GM23338 (cell line): ENCODE results near the gene RABGAP1L.

Experiments used
- CREB1 ChIP-seq: fragments of 250-450 bp; sonication (Bioruptor Pico); IDR thresholded peaks from 2 replicates; pipeline ENCODE4 v1.5.0; 2020; ENCODE audit warnings: low read depth, mild to moderate bottlenecking, moderate library complexity
- ETS1 ChIP-seq: IDR thresholded peaks from 2 replicates; pipeline ENCODE4 v1.6.1; 2016; ENCODE audit warnings: antibody characterized with exemption
- EZH2 ChIP-seq: fragments of 200-600 bp; sonication (generic); IDR thresholded peaks from one replicate; pipeline ENCODE4 v1.8.0; 2017; ENCODE audit warnings: antibody characterized with exemption, mild to moderate bottlenecking, low read depth; ENCODE audit not compliant: unreplicated experiment
- EZH2phosphoT487 ChIP-seq: fragments of 200-600 bp; sonication (generic); IDR thresholded peaks from one replicate; pipeline ENCODE4 v1.8.1; 2018; ENCODE audit warnings: antibody characterized with exemption; ENCODE audit not compliant: unreplicated experiment
- JUNB ChIP-seq: IDR thresholded peaks from one replicate; pipeline ENCODE4 v1.6.1; 2016; ENCODE audit warnings: antibody characterized with exemption; ENCODE audit not compliant: unreplicated experiment
- NANOG ChIP-seq: IDR thresholded peaks from 2 replicates; pipeline ENCODE4 v1.6.1; 2016; ENCODE audit warnings: antibody characterized with exemption, borderline replicate concordance
- POLR2AphosphoS5 ChIP-seq: IDR thresholded peaks from 2 replicates; pipeline ENCODE4 v1.6.1; 2016; ENCODE audit warnings: antibody characterized with exemption, low read depth
- STAT1 ChIP-seq: IDR thresholded peaks from one replicate; pipeline ENCODE4 v1.6.1; 2016; ENCODE audit warnings: antibody characterized with exemption; ENCODE audit not compliant: unreplicated experiment
- ZNF114 ChIP-seq: fragments of 250-450 bp; sonication (Bioruptor Pico); IDR thresholded peaks from 2 replicates; pipeline ENCODE4 v1.5.0; 2020; ENCODE audit warnings: mild to moderate bottlenecking, moderate library complexity
- ZNF462 ChIP-seq: fragments of 250-450 bp; sonication (Bioruptor Pico); IDR thresholded peaks from 2 replicates; pipeline ENCODE4 v1.5.0; 2020; ENCODE audit warnings: mild to moderate bottlenecking, moderate library complexity
- TF ChIP-seq, protein P1 (sequence below), 2 experiments: fragments of 200-600 bp in 1 of 2; sonication (generic) in 1 of 2; conservative IDR thresholded peaks; 2 replicates each; pipeline versions ENCODE4 v1.5.1 to v1.6.1; 2016 to 2017; ENCODE audit warnings: antibody characterized with exemption in 2 of 2, low read depth in 2 of 2, mild to moderate bottlenecking in 2 of 2, moderate library complexity in 1 of 2
- TF ChIP-seq, protein P2 (sequence below): IDR thresholded peaks from one replicate; pipeline ENCODE4 v1.6.1; 2018; ENCODE audit warnings: antibody characterized with exemption; ENCODE audit not compliant: unreplicated experiment

GRCh38 chr1:174198202-174198601 lies 38.9 kb downstream of the RABGAP1L start:
- TF ChIP-seq EZH2phosphoT487 (no peak), POLR2AphosphoS5 (no peak), JUNB (no peak), ZNF462 (CRISPR knock-in tag) (no peak), EZH2 (no peak), STAT1 (no peak), CREB1 (no peak), NANOG (no peak), ZNF114 (CRISPR knock-in tag) (no peak), ETS1 (no peak)
- TF ChIP-seq, protein P1, sequence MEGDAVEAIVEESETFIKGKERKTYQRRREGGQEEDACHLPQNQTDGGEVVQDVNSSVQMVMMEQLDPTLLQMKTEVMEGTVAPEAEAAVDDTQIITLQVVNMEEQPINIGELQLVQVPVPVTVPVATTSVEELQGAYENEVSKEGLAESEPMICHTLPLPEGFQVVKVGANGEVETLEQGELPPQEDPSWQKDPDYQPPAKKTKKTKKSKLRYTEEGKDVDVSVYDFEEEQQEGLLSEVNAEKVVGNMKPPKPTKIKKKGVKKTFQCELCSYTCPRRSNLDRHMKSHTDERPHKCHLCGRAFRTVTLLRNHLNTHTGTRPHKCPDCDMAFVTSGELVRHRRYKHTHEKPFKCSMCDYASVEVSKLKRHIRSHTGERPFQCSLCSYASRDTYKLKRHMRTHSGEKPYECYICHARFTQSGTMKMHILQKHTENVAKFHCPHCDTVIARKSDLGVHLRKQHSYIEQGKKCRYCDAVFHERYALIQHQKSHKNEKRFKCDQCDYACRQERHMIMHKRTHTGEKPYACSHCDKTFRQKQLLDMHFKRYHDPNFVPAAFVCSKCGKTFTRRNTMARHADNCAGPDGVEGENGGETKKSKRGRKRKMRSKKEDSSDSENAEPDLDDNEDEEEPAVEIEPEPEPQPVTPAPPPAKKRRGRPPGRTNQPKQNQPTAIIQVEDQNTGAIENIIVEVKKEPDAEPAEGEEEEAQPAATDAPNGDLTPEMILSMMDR (conservative IDR thresholded peaks at IDR 0.05; ENCODE audit: low read depth in 2 of 2), result no peak
- TF ChIP-seq, protein P2, sequence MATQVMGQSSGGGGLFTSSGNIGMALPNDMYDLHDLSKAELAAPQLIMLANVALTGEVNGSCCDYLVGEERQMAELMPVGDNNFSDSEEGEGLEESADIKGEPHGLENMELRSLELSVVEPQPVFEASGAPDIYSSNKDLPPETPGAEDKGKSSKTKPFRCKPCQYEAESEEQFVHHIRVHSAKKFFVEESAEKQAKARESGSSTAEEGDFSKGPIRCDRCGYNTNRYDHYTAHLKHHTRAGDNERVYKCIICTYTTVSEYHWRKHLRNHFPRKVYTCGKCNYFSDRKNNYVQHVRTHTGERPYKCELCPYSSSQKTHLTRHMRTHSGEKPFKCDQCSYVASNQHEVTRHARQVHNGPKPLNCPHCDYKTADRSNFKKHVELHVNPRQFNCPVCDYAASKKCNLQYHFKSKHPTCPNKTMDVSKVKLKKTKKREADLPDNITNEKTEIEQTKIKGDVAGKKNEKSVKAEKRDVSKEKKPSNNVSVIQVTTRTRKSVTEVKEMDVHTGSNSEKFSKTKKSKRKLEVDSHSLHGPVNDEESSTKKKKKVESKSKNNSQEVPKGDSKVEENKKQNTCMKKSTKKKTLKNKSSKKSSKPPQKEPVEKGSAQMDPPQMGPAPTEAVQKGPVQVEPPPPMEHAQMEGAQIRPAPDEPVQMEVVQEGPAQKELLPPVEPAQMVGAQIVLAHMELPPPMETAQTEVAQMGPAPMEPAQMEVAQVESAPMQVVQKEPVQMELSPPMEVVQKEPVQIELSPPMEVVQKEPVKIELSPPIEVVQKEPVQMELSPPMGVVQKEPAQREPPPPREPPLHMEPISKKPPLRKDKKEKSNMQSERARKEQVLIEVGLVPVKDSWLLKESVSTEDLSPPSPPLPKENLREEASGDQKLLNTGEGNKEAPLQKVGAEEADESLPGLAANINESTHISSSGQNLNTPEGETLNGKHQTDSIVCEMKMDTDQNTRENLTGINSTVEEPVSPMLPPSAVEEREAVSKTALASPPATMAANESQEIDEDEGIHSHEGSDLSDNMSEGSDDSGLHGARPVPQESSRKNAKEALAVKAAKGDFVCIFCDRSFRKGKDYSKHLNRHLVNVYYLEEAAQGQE, result no peak
